Liver (tissue), 9 donors: ENCODE measurements around the gene C4orf17. TPM values are rescaled to one million over a fixed set of nuclear protein-coding genes. Genes with fewer than 3 reads are reported as not detected.

Experiments used
- DNase-seq: peaks from one replicate; pipeline ENCODE4 v3.0.0-alpha.2; 2017; ENCODE audit warnings: low spot score
- H3K27ac ChIP-seq, 2 donors: one replicate each; pipeline ENCODE4 v1.7.0; 2013; ENCODE audit warnings: inconsistent platforms in 2 of 2, low read length in 2 of 2, control low read depth in 1 of 2, low read depth in 1 of 2, mild to moderate bottlenecking in 1 of 2
- H3K27me3 ChIP-seq, 4 donors: one replicate each; pipeline versions ENCODE4 v1.6.1 to v1.7.0; 2013; ENCODE audit warnings: low read length in 3 of 4, inconsistent platforms in 1 of 4, mild to moderate bottlenecking in 1 of 4, moderate library complexity in 1 of 4; ENCODE audit not compliant: control insufficient read depth in 4 of 4, insufficient read depth in 4 of 4
- H3K36me3 ChIP-seq, 4 donors: one replicate each; pipeline versions ENCODE4 v1.6.1 to v1.7.0; 2013; ENCODE audit warnings: low read length in 3 of 4, mild to moderate bottlenecking in 3 of 4, low read depth in 1 of 4, moderate library complexity in 1 of 4; ENCODE audit not compliant: control insufficient read depth in 4 of 4, insufficient read depth in 3 of 4
- H3K4me1 ChIP-seq, 4 donors: one replicate each; pipeline versions ENCODE4 v1.6.1 to v1.7.0; 2013; ENCODE audit warnings: low read length in 3 of 4, mild to moderate bottlenecking in 3 of 4, moderate library complexity in 1 of 4; ENCODE audit not compliant: control insufficient read depth in 4 of 4, insufficient read depth in 4 of 4
- H3K4me3 ChIP-seq, 3 donors: one replicate each; pipeline versions ENCODE4 v1.6.1 to v1.7.0; 2013; ENCODE audit warnings: low read length in 3 of 3, control low read depth in 1 of 3, low read depth in 1 of 3, mild to moderate bottlenecking in 1 of 3
- H3K9ac ChIP-seq, 2 donors: one replicate each; pipeline ENCODE4 v1.7.0; 2013; ENCODE audit warnings: low read length in 2 of 2, mild to moderate bottlenecking in 2 of 2, moderate library complexity in 2 of 2, control low read depth in 1 of 2, low read depth in 1 of 2
- H3K9me3 ChIP-seq, 4 donors: one replicate each; pipeline versions ENCODE4 v1.6.1 to v1.7.0; 2013; ENCODE audit warnings: low read length in 3 of 4; ENCODE audit not compliant: control insufficient read depth in 4 of 4
- ATF3 ChIP-seq: IDR thresholded peaks from 2 replicates; pipeline ENCODE4 v1.6.1; 2016; ENCODE audit warnings: antibody characterized with exemption
- CTCF ChIP-seq: fragments of 150-350 bp; IDR thresholded peaks from 2 replicates; pipeline ENCODE4 v1.5.1; 2017; ENCODE audit warnings: improper control_type of control experiment, low read depth, low read length; ENCODE audit not compliant: missing input control
- EGR1 ChIP-seq, 2 donors: IDR thresholded peaks; 2 replicates each; pipeline ENCODE4 v1.6.1; 2016 to 2018; ENCODE audit warnings: antibody characterized with exemption in 2 of 2, low read depth in 2 of 2
- FOXA1 ChIP-seq: IDR thresholded peaks from 2 replicates; pipeline ENCODE4 v1.6.1; 2016; ENCODE audit warnings: antibody characterized with exemption
- FOXA2 ChIP-seq: IDR thresholded peaks from 2 replicates; pipeline ENCODE4 v1.6.1; 2016; ENCODE audit warnings: antibody characterized with exemption
- GABPA ChIP-seq, 2 donors: IDR thresholded peaks in 1 of 2; conservative IDR thresholded peaks in 1 of 2; 2 replicates each; pipeline ENCODE4 v1.6.1; 2016; ENCODE audit warnings: antibody characterized with exemption in 2 of 2, mild to moderate bottlenecking in 1 of 2, moderate library complexity in 1 of 2
- HNF4A ChIP-seq, 2 donors: conservative IDR thresholded peaks; 2 replicates each; pipeline ENCODE4 v1.6.1; 2016; ENCODE audit warnings: antibody characterized with exemption in 2 of 2, mild to moderate bottlenecking in 2 of 2
- HNF4G ChIP-seq: IDR thresholded peaks from 2 replicates; pipeline ENCODE4 v1.6.1; 2016; ENCODE audit warnings: antibody characterized with exemption
- JUND ChIP-seq, 2 donors: IDR thresholded peaks; 2 replicates each; pipeline ENCODE4 v1.6.1; 2016; ENCODE audit warnings: antibody characterized with exemption in 2 of 2
- MAX ChIP-seq: IDR thresholded peaks from 2 replicates; pipeline ENCODE4 v1.6.1; 2016; ENCODE audit warnings: antibody characterized with exemption
- NR2F2 ChIP-seq: IDR thresholded peaks from 2 replicates; pipeline ENCODE4 v1.6.1; 2016; ENCODE audit warnings: antibody characterized with exemption
- RAD21 ChIP-seq, 2 donors: IDR thresholded peaks; 2 replicates each; pipeline ENCODE4 v1.6.1; 2016; ENCODE audit warnings: antibody characterized with exemption in 2 of 2, mild to moderate bottlenecking in 2 of 2
- REST ChIP-seq: IDR thresholded peaks from 2 replicates; pipeline ENCODE4 v1.6.1; 2016; ENCODE audit warnings: antibody characterized with exemption, mild to moderate bottlenecking
- RXRA ChIP-seq, 2 donors: IDR thresholded peaks; 2 replicates each; pipeline ENCODE4 v1.6.1; 2017 to 2018; ENCODE audit warnings: antibody characterized with exemption in 2 of 2, mild to moderate bottlenecking in 1 of 2
- SP1 ChIP-seq: IDR thresholded peaks from 2 replicates; pipeline ENCODE4 v1.6.1; 2018; ENCODE audit warnings: antibody characterized with exemption, mild to moderate bottlenecking
- TAF1 ChIP-seq: conservative IDR thresholded peaks from 2 replicates; pipeline ENCODE4 v1.6.1; 2016; ENCODE audit warnings: antibody characterized with exemption, mild to moderate bottlenecking
- YY1 ChIP-seq: IDR thresholded peaks from 2 replicates; pipeline ENCODE4 v1.6.1; 2016; ENCODE audit warnings: antibody characterized with exemption, mild to moderate bottlenecking
- ZBTB33 ChIP-seq: IDR thresholded peaks from 2 replicates; pipeline ENCODE4 v1.6.1; 2016; ENCODE audit warnings: antibody characterized with exemption
- WGBS: extraction: QIAGEN DNeasy Blood & Tissue Kit; methylation state at CpG from one replicate; pipeline ENCODE4 v1.1.7; 2013; 5-methylcytosine and 5-hydroxymethylcytosine counted together
- polyA plus RNA-seq, 2 donors: library from polyadenylated mRNA; stranded (reverse) in 1 of 2; unstranded in 1 of 2; fragments of 200-250 nt in 1 of 2; fragments of >200 nt in 1 of 2; fragmentation: Nextera tagmentation in 1 of 2; extraction: Ambion mirVana in 1 of 2; gene quantifications; one replicate each; pipeline versions ENCODE4 v1.2.1 to v1.2.3, GENCODE V29; 2013 to 2015
- total RNA-seq, 2 donors: library from RNA; depleted of rRNA; stranded (reverse); fragments of >200 nt; gene quantifications; one replicate each; pipeline ENCODE4 v1.2.3, GENCODE V29; 2014
- donor health status: healthy.
- donor health status: healthy.
- donor health status: healthy.
- donor health status: healthy.
- donor health status: healthy.

The C4orf17 gene
- total and polyA plus RNA-seq, 4 donors, result not detected

- TF ChIP-seq CTCF, result no peak
Observed at GRCh38 chr4:99467887-99468286, 42.9 kb upstream of the C4orf17 start (continued).

GRCh38 chr4:99468889-99469288, 41.9 kb upstream of the C4orf17 start:
- Histone ChIP-seq H3K27me3 (no peaks in the 10 kb centered on the region), H3K9ac (no peak overlapping the region), H3K27ac (no peak overlapping the region), H3K4me1 (no peaks in the 10 kb centered on the region), H3K4me3 (no peak overlapping the region), H3K9me3 (no peaks in the 10 kb centered on the region), H3K36me3 (no peaks in the 10 kb centered on the region)
- no peak for DNase-seq
- WGBS, result 81% methylated on average over 1 of the region's 1 CpG
- TF ChIP-seq JUND (IDR thresholded peaks at IDR 0.05), result no peak
- no peak for TF ChIP-seq RXRA (IDR thresholded peaks at IDR 0.05)
- no peak for TF ChIP-seq NR2F2
- no peak for TF ChIP-seq TAF1

GRCh38 chr4:99471349-99471748, 39.5 kb upstream of the C4orf17 start:
- DNase-seq, result no peak
- Histone ChIP-seq H3K27ac (no peak overlapping the region), H3K9me3 (no peaks in the 10 kb centered on the region), H3K4me3 (no peak overlapping the region), H3K9ac (no peak overlapping the region), H3K36me3 (no peaks in the 10 kb centered on the region), H3K27me3 (no peaks in the 10 kb centered on the region), H3K4me1 (no peaks in the 10 kb centered on the region)
- no peak for TF ChIP-seq RAD21 (IDR thresholded peaks at IDR 0.05)
- TF ChIP-seq ZBTB33, result no peak
- TF ChIP-seq YY1, result no peak
- TF ChIP-seq FOXA1, result no peak
- no peak for TF ChIP-seq HNF4A (conservative IDR thresholded peaks at IDR 0.05)
- TF ChIP-seq MAX, result no peak
- no peak for TF ChIP-seq JUND (IDR thresholded peaks at IDR 0.05)
- no peak for TF ChIP-seq CTCF
- TF ChIP-seq EGR1 (IDR thresholded peaks at IDR 0.05; ENCODE audit: low read depth in 2 of 2), result no peak
- TF ChIP-seq TAF1, result no peak
- no peak for TF ChIP-seq RXRA (IDR thresholded peaks at IDR 0.05)
- TF ChIP-seq GABPA (IDR thresholded peaks at IDR 0.05 in 1 of 2, conservative IDR thresholded peaks at IDR 0.05 in 1 of 2), result no peak
- TF ChIP-seq ATF3, result no peak
- TF ChIP-seq HNF4G, result no peak
- TF ChIP-seq NR2F2, result no peak
- no peak for TF ChIP-seq FOXA2
- TF ChIP-seq SP1, result no peak
- no peak for TF ChIP-seq REST
